Keratinocyte (primary cell): ENCODE data around the gene FAM50A.

Source experiments
- CTCF ChIP-seq, 3 experiments: IDR thresholded peaks in 1 of 3; conservative IDR thresholded peaks in 1 of 3; optimal IDR thresholded peaks in 1 of 3; 2 replicates in 2 of 3; 3 replicates in 1 of 3; pipeline versions ENCODE3 to v1.5.1; 2011; ENCODE audit warnings: low read length in 3 of 3, mild to moderate bottlenecking in 3 of 3, moderate library complexity in 2 of 3, control low read depth in 1 of 3, inconsistent platforms in 1 of 3; ENCODE audit not compliant: insufficient read depth in 2 of 3; ENCODE audit errors: extremely low read depth in 1 of 3
- EZH2 ChIP-seq: IDR thresholded peaks from one replicate; pipeline ENCODE4 v1.6.1; 2012; ENCODE audit warnings: inconsistent platforms, mild to moderate bottlenecking, low read length, moderate library complexity

GRCh38 chrX:154466907-154467306, 23.0 kb downstream of the FAM50A start:
- TF ChIP-seq EZH2, result no peak
- TF ChIP-seq CTCF (optimal IDR thresholded peaks at IDR 0.05 in 1 of 3, IDR thresholded peaks at IDR 0.05 in 1 of 3, conservative IDR thresholded peaks at IDR 0.05 in 1 of 3; ENCODE audit: extremely low read depth in 1 of 3, insufficient read depth in 2 of 3, low read length in 3 of 3), result no peak
